HG02840 (cell line): ENCODE results near the gene NAA15.
A peak's percentile ranks its signal among the peaks of the same experiment; 100 is the strongest.
"Not testable (repeated sequence)": the region's sequence is repeated elsewhere in the genome, so short reads cannot be mapped to it uniquely, and the experiment has no call there.

Experiments used
- ATAC-seq: cut with Tn5 transposase; IDR thresholded peaks from one replicate; pipeline ENCODE4 v1.9.1; 2021; ENCODE audit warnings: mild to moderate bottlenecking, moderate library complexity, moderate number of reproducible peaks; ENCODE audit not compliant: unreplicated experiment, low FRiP score

NAA15 gene

GRCh38 chr4:139443661-139444060, 142.4 kb downstream of the NAA15 start:
- ATAC-seq, result no peak

DNA sequence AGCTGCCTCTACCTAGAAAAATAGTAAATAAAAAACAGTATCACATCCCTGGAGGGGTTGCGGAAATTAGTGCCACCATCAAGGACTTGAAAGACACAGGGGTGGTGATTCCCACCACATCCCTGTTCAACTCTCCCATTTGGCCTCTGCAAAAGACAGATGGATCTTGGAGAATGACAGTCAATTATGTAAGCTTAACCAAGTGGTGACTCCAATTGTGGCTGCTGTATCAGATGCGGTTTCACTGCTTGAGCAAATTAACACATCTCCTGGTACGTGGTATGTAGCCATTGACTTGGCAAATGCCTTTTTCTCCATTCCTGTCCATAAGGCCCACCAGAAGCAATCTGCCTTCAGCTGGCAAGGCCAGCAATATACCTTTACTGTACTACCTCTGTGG, 143.6 kb downstream of the NAA15 start:
- ATAC-seq, result not testable (repeated sequence)

GRCh38 chr4:139447078-139447477, 145.8 kb downstream of the NAA15 start:
- not testable (repeated sequence) for ATAC-seq

DNA sequence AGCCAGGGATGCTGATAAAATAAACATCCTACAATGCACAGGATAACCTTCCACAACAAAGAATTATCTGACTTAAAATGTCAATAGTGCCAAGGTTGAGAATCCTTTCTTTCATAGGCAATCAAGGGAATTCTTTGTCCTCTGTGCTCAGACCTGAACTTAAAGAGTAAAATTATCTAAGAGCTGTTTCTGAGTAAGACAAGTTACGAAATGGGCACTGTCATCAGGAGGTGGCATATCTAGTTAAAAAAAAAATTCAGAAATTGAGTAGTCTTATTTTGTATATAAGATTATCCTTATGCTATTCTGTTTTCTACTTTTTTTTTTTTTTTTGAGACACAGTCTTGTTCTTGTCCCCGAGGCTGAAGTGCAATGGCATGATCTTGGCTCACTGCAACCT, 149.3 kb downstream of the NAA15 start:
- ATAC-seq, result no peak

- ATAC-seq, result no peak
Observed at GRCh38 chr4:139451997-139452396, 150.7 kb downstream of the NAA15 start.

- peak; percentile 39 for ATAC-seq
Observed at GRCh38 chr4:139453041-139453370, 151.7 kb downstream of the NAA15 start.

- peak; percentile 94 for ATAC-seq
Observed at GRCh38 chr4:139453371-139454110, 152.2 kb downstream of the NAA15 start.

GRCh38 chr4:139454111-139455045, 153.1 kb downstream of the NAA15 start, which contains the start of gene RAB33B:
RAB33B (plus strand) TSS chr4:139454121; CDS start chr4:139454196, 75 bp downstream.
- no peak for ATAC-seq

DNA sequence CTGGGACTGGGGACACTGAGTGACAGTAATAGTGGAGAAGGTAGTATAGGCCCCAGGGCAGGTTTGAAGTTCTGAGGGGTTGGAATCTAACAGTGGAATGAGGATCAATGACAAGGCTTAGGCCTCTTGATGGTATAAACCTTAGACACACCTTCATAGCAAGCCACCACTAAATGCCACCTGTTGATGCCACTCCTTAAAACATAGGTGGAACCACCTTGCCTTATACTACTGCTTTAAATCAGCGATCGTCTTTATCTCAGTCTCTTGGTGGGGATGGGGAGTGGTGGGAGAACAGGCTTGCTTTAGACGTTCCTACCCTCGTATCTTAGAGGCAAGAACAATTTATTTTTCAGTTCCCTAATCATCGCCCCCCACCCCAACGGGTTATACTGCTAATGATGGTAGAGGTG, 153.8 kb downstream of the NAA15 start:
- ATAC-seq, result no peak

DNA sequence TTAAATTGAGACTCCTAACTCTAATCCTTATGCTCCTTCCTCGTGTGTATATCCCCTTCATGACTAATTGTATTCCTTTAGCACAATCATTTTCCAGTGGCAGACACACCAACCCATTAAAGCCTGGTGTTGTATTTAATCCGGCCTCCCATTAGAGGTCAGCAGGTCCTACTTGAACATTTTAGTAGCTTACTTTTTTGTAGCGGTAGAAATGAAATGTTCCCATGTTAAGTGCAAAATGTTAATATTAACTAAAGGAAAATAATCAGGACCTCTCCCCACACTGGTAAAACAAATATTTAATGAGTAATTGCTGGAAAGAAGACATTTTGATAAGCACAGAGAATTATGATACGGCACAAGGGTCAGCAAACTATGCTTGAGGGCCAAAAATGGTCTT, 156.0 kb downstream of the NAA15 start:
- ATAC-seq, result no peak

DNA sequence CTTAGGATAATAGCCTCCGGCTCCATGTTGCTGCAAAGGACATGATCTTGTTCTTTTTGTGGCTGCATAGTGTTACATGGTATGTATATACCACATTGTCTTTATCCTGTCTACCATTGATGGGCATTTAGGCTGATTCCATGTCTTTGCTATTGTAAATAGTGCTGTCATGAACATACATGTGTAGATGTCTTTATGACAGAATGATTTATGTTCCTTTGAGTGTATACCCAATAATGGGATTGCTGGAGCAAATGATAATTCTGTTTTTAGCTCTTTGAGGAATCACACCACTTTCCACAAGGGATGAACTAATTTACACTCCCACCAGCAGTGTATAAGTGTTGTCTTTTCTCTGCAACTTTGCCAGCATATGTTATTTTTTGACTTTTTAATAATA, 157.2 kb downstream of the NAA15 start:
- ATAC-seq, result no peak

GRCh38 chr4:139458999-139459398, 157.7 kb downstream of the NAA15 start:
- no peak for ATAC-seq

GRCh38 chr4:139460565-139460964, 159.3 kb downstream of the NAA15 start:
- ATAC-seq, result no peak

GRCh38 chr4:139461022-139461628, 159.8 kb downstream of the NAA15 start:
- no peak for ATAC-seq

DNA sequence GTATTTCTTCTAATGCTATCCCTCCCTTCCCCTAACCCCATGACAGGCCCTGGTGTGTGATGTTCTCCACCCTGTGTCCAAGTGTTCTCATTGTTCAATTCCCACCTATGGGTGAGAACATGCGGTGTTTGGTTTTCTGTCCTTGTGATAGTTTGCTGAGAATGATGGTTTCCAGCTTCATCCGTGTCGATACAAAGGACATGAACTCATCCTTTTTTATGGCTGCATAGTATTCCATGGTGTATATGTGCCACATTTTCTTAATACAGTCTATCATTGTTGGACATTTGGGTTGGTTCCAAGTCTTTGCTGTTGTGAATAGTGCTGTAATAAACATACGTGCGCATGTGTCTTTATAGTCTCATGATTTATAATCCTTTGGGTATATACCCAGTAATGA, 163.2 kb downstream of the NAA15 start:
- not testable (repeated sequence) for ATAC-seq

DNA sequence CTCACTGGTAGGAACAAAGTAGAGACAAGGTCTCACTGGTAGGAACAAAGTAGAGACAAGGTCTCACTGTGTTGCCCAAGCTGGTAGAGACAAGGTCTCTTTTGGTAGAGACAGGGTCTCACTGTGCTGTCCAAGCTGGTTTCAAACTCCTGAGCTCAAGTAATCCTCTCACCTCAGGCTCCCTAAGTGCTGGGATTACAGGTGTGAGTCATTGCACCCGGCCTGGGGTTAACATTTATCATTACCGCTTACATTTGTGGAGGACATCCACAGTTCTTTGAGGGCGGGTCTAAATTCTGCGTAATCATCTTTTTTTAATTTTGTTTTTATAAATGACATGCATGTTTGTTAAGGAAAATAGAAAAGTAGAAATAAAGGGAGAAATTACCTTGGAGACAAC, 164.6 kb downstream of the NAA15 start:
- no peak for ATAC-seq

- not testable (repeated sequence) for ATAC-seq
Observed at GRCh38 chr4:139468756-139469155, 167.5 kb downstream of the NAA15 start.

GRCh38 chr4:139469216-139469615, 167.9 kb downstream of the NAA15 start:
- ATAC-seq, result no peak
